GM10248 (cell line): Measurements from ENCODE around the gene RPS6KB2.

Experiments used
- CTCF ChIA-PET: fragments of 300-600 bp; sonication (Branson Sonifier 250); formaldehyde crosslinking; extraction: SDS; loops from one replicate; lab custom pipeline; 2021; ENCODE audit warnings: antibody characterized with exemption; lab: Yijun Ruan, JAX
- POLR2A ChIA-PET: fragments of 350-650 bp; sonication (Branson Sonifier 250); formaldehyde crosslinking; extraction: SDS; loops from one replicate; lab custom pipeline; 2020; ENCODE audit warnings: antibody characterized with exemption; lab: Yijun Ruan, JAX
- DNase-seq: peaks from one replicate; pipeline ENCODE4 v3.0.0; 2012; ENCODE audit errors: extremely low spot score
- CTCF ChIP-seq: IDR thresholded peaks from 2 replicates; pipeline ENCODE4 v1.5.1; 2012; ENCODE audit warnings: mild to moderate bottlenecking, low read depth; ENCODE audit errors: extremely low read depth, missing control alignments, control extremely low read depth

The RPS6KB2 gene

DNA sequence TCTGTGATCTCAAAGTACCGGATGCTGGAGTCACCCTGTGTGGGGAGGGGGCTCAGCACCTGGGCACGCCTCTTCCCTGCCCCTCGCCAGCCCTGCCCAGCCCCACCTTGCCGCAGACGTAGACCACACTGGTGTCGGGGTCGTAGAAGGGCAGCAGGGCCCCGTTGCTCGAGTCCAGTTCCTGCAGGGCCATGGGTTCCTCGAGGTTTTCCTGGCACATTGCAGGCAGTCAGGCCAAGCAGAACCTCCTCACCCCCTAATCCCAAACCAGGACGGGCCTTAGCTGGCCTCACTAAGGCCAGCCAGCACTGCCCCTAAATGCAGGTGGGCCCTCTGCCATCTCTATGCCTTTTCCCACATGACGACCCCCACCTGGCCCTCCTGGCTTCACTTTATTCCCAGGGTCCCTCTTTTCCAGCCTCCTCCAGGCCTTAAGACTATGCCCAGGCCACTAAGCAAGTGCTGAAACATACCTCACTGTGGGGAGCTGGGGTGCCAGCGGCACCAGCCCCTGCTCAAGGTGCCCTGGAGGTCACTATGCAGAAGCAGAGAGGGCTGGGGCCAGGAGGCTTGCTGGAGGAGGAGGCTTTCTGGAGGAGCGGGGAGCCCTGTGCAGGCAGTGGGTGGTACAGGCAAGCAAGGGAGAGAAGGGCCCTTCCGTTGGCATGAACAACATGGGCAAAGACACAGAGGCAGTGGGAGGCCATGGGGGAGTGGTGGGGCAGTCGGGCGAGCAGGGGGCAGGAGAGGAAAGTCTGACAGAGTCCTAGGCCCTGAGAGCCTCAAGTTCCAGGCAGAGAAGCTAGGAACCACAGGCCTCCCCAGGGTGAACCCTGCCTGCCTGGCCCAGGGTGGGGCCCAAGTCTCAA, 12.2 kb downstream of the RPS6KB2 start:
- CTCF ChIA-PET = interaction anchor here (0.7 to 1.4 kb wide), 4 partner anchors 12 to 39 kb away, joined by 3 to 4 read pairs (median 3); partner anchors contain the start of genes PPP1CA, RPS6KB2 and TBC1D10C
- no peak for TF ChIP-seq CTCF
- POLR2A ChIA-PET = interaction anchor here (0.5 kb wide), 1 partner anchor 89 kb away, joined by 3 read pairs; no protein-coding TSS in a partner anchor
- no peak for DNase-seq

DNA sequence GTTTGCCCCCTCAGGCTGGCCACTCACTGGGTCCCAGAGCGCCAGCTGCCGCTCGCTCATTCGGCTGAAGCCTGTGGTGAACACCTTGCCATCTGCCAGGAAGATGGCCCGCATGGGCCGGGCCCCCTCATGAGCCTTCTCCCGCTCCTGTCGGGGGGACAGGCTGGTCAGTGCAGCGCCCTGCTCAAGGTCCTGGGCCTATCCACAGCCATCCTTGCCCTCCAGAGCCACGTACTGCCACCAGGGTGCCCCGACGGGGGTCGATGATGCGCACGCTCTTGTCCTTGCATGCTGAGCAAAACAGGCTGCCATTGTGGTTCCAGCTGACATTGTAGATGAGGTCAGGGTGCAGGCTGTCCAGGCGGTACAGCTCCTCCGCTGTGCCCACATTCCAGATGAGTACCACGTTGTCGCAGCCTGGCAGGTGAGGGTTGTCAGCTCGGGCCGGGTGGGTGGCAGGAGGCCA, 12.8 kb downstream of the RPS6KB2 start:
- CTCF ChIA-PET = interaction anchor here (0.7 to 1.4 kb wide), 5 partner anchors 12 to 40 kb away, joined by 3 to 4 read pairs (median 3); partner anchors contain the start of genes PPP1CA, RPS6KB2, TBC1D10C and TMEM134
- TF ChIP-seq CTCF = no peak
- POLR2A ChIA-PET = interaction anchor here (0.5 to 0.8 kb wide), 2 partner anchors 10 to 90 kb away, joined by 3 read pairs; no protein-coding TSS in a partner anchor
- no peak for DNase-seq

DNA sequence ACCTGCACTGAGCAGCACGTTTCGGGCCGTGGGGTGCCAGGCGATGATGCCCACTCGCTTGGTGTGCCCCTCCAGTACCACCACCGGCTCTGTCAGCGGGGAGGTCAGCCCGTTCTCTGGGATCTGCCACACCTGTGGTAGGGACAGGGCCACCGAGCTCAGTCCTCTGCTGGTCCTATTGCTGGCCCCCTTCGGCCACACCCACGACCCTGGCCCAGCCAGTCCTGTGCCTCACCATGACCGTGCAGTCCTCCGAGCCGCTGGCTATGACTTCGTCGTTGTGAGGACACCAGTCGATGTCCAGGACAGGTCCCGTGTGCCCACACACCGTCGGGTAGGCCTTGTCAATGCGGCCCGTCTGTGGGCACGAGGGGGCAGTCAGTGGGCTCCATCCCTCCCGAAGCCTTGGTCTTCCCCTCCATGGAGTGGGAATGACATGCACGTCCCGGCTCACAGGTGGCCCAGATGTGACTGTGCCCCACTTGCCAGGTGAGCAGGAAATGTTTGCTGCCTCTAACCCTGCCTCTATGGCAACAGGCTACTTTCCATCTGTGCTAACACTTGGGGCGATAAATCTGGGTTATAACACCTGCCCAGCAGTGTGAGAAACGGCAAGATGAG, 13.5 kb downstream of the RPS6KB2 start:
- DNase-seq = no peak
- TF ChIP-seq CTCF = no peak
- ChIA-PET POLR2A (interaction anchor here (0.8 kb wide), 1 partner anchor 10 kb away, joined by 3 read pairs; no protein-coding TSS in a partner anchor), CTCF (interaction anchor here (0.7 to 1.4 kb wide), 3 partner anchors 13 to 40 kb away, joined by 3 to 4 read pairs (median 3); partner anchors contain the start of genes PPP1CA, RPS6KB2 and TMEM134)

DNA sequence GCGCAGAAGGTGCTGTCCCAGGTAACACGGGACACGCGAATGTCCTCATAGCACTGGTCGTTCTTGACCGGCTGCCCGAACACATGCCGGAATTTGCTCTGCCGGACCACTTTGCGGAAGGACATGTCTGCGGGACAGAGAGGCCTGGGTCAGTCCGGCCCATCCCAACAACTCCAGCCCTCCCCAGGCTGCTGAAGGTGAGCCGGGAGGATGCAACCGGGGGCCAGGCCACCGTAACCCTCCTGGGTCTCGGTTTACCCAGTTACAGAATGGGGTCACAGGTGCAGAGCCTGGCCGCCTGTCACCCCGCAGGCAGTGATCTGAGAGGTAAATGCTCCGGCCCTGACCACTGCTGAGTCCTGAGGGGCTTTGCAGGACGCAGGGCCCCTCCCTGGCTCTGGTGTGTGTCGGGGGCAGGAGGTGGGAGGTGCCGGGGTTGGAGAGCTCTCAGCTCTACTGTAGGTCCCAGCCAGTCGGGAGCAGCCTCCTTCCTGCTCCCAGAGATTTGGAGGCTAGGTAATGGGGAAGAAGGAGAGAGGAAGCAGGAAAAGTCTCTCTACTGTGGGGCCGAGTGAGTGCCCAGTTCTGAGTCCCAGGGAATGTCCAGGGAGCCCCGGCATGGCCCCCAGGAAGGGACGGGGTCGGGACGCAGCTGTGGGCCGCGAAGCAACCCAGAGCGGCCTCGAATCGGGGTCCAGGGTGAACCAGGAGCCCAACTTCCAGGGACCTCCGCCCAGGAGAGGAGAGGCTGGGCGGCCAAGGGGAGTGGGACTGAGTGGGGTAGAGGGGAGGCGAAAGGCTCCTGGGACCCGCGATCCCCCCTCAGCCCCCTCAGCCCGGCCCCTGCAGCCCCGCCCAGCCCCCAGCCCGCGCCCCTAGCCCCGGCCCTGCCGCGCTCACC, 14.5 kb downstream of the RPS6KB2 start:
- TF ChIP-seq CTCF = no peak
- no peak for DNase-seq
- ChIA-PET CTCF (interaction anchor here (1.0 to 1.2 kb wide), 2 partner anchors 41 to 89 kb away, joined by 3 read pairs; partner anchors contain the start of genes POLD4 and PPP1CA), POLR2A (interaction anchor here (0.6 kb wide), 3 partner anchors 9 to 63 kb away, joined by 3 to 4 read pairs (median 3); partner anchors contain the start of gene PITPNM1)

GRCh38 chr11:67445515-67445914, 17.2 kb downstream of the RPS6KB2 start:
- ChIA-PET POLR2A (no interaction called here), CTCF (interaction anchor here (0.9 to 1.3 kb wide), 3 partner anchors 9 to 23 kb away, joined by 3 read pairs; partner anchors contain the start of gene CABP4)
- TF ChIP-seq CTCF = no peak
- DNase-seq = no peak
